Uterus (tissue), 2 donors: Measurements from ENCODE around the gene PGLYRP2.

Experiments
- CTCF ChIP-seq, 4 experiments: fragments of 200-600 bp in 2 of 4; fragments of 450-650 bp in 2 of 4; sonication (generic) in 2 of 4; IDR thresholded peaks; one replicate each; pipeline ENCODE4 v1.5.1; 2016 to 2019; ENCODE audit warnings: antibody characterized with exemption in 4 of 4, mild to moderate bottlenecking in 2 of 4, moderate library complexity in 1 of 4
- POLR2A ChIP-seq, 2 donors: fragments of 450-650 bp; IDR thresholded peaks; one replicate each; pipeline ENCODE4 v1.6.1; 2016; ENCODE audit warnings: antibody characterized with exemption in 2 of 2, mild to moderate bottlenecking in 1 of 2, moderate library complexity in 1 of 2

- no peak for TF ChIP-seq CTCF (IDR thresholded peaks at IDR 0.05)
- no peak for TF ChIP-seq POLR2A (IDR thresholded peaks at IDR 0.05)
These were observed 47.8 kb downstream of the PGLYRP2 start for GRCh38 chr19:15431396-15432017.
